ENCODE measurements around the gene ADORA2A. TPM values are rescaled to one million over a fixed set of nuclear protein-coding genes. Genes with fewer than 3 reads are reported as not detected.

Gene ADORA2A
- total and polyA plus RNA-seq, 10 of the 15 experiments (the other 5 are each of a cell fraction or from before 2014, with no cell fraction given): 0.69 to 31.2 (median 18.3) TPM

DNA sequence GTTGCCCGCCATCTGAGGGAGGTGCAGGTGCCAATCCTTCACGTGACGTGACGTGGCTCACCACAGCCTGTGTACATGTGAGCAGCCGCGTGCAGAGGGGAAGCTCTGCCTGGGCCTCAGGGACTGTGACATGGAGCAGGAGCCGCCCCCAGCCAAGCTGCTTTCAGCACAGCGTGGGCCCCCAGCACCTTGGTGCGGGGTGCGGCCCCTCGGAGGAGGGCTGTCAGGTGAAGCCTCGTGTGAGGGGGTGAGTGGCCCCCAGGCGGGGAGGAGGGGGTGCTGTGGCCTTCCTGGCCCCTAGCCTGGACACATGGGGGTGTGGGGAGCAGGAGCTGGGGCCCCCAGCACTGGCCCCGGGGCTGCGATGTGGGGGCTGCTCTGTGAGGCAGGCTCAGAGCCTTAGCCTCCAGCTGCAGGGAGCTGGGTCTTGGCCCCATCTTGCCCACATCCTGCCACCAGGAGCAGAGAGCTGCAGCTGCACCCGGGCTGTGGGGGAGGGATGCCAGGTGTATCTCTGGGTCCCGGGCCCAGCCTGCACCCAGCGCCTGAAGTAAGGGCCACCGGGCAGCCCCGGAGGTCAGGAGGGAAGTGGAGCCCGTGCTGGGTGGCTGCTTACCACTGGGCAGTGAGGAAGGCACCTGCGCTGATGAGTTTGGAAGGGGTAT lies at the start of gene ADORA2A (continued):
- TF ChIP-seq, protein P1, sequence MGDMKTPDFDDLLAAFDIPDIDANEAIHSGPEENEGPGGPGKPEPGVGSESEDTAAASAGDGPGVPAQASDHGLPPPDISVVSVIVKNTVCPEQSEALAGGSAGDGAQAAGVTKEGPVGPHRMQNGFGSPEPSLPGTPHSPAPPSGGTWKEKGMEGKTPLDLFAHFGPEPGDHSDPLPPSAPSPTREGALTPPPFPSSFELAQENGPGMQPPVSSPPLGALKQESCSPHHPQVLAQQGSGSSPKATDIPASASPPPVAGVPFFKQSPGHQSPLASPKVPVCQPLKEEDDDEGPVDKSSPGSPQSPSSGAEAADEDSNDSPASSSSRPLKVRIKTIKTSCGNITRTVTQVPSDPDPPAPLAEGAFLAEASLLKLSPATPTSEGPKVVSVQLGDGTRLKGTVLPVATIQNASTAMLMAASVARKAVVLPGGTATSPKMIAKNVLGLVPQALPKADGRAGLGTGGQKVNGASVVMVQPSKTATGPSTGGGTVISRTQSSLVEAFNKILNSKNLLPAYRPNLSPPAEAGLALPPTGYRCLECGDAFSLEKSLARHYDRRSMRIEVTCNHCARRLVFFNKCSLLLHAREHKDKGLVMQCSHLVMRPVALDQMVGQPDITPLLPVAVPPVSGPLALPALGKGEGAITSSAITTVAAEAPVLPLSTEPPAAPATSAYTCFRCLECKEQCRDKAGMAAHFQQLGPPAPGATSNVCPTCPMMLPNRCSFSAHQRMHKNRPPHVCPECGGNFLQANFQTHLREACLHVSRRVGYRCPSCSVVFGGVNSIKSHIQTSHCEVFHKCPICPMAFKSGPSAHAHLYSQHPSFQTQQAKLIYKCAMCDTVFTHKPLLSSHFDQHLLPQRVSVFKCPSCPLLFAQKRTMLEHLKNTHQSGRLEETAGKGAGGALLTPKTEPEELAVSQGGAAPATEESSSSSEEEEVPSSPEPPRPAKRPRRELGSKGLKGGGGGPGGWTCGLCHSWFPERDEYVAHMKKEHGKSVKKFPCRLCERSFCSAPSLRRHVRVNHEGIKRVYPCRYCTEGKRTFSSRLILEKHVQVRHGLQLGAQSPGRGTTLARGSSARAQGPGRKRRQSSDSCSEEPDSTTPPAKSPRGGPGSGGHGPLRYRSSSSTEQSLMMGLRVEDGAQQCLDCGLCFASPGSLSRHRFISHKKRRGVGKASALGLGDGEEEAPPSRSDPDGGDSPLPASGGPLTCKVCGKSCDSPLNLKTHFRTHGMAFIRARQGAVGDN (IDR thresholded peaks at IDR 0.05): peak; percentile 98
- TF ChIP-seq NFXL1 (IDR thresholded peaks at IDR 0.05; ENCODE audit: borderline replicate concordance) (no peak), CBX3 (IDR thresholded peaks at IDR 0.05; ENCODE audit: borderline replicate concordance, low read depth) (no peak), SREBF1 (IDR thresholded peaks at IDR 0.05; ENCODE audit: low read length) (no peak), CHD1 (IDR thresholded peaks at IDR 0.05; ENCODE audit: low read depth, low read length) (0 out of 2 replicates have a peak, but pooled peaks have one; percentile 37), MEF2B (IDR thresholded peaks at IDR 0.05; ENCODE audit: partially characterized antibody, poor library complexity, severe bottlenecking) (peak; percentile 79), GATAD2B (conservative IDR thresholded peaks at IDR 0.05; ENCODE audit: low read depth) (peak; percentile 37), BMI1 (IDR thresholded peaks at IDR 0.05; ENCODE audit: borderline replicate concordance) (no peak), PAX5 (IDR thresholded peaks at IDR 0.05; ENCODE audit: borderline replicate concordance, low read depth, low read length) (peak; percentile 49; the same call in 1 of the 2 replicates), EGR1 (IDR thresholded peaks at IDR 0.05; ENCODE audit: borderline replicate concordance in 1 of 2, low read depth in 2 of 2, low read length in 2 of 2) (peak; percentile 7 to 13; a peak in 1 of 3 replicates), ZNF207 (IDR thresholded peaks at IDR 0.05; ENCODE audit: borderline replicate concordance) (0 out of 2 replicates have a peak, but pooled peaks have one; percentile 31), KLF5 (IDR thresholded peaks at IDR 0.05; ENCODE audit: partially characterized antibody) (peak; percentile 35), TAF1 (IDR thresholded peaks at IDR 0.05; ENCODE audit: borderline replicate concordance, low read depth, low read length) (peak; percentile 18; the same call in 1 of the 2 replicates), IKZF2 (IDR thresholded peaks at IDR 0.05) (peak in 1 of 2 experiments; percentile 44; a peak in 3 of 4 replicates), RAD51 (IDR thresholded peaks at IDR 0.05) (peak; percentile 95), CHD2 (IDR thresholded peaks at IDR 0.05; ENCODE audit: borderline replicate concordance, low read depth, low read length) (peak; percentile 75), ZNF274 (IDR thresholded peaks at IDR 0.05; ENCODE audit: insufficient read depth, insufficient read length) (no peak), ASH2L (IDR thresholded peaks at IDR 0.05; ENCODE audit: borderline replicate concordance, low read depth) (peak; percentile 78; the same call in 1 of the 2 replicates), POLR2AphosphoS5 (IDR thresholded peaks at IDR 0.05; ENCODE audit: low read length) (peak; percentile 61)
- TF ChIP-seq, protein P2, sequence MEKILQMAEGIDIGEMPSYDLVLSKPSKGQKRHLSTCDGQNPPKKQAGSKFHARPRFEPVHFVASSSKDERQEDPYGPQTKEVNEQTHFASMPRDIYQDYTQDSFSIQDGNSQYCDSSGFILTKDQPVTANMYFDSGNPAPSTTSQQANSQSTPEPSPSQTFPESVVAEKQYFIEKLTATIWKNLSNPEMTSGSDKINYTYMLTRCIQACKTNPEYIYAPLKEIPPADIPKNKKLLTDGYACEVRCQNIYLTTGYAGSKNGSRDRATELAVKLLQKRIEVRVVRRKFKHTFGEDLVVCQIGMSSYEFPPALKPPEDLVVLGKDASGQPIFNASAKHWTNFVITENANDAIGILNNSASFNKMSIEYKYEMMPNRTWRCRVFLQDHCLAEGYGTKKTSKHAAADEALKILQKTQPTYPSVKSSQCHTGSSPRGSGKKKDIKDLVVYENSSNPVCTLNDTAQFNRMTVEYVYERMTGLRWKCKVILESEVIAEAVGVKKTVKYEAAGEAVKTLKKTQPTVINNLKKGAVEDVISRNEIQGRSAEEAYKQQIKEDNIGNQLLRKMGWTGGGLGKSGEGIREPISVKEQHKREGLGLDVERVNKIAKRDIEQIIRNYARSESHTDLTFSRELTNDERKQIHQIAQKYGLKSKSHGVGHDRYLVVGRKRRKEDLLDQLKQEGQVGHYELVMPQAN (conservative IDR thresholded peaks at IDR 0.05): peak; percentile 37
- TF ChIP-seq, protein P3, sequence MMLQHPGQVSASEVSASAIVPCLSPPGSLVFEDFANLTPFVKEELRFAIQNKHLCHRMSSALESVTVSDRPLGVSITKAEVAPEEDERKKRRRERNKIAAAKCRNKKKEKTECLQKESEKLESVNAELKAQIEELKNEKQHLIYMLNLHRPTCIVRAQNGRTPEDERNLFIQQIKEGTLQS (IDR thresholded peaks at IDR 0.05; ENCODE audit: borderline replicate concordance, extremely low read depth, low read depth, low read length): peak; percentile 25; the same call in 1 of the 2 replicates
